ENCODE data around the gene VPS72. TPM values are rescaled to one million over a fixed set of nuclear protein-coding genes. Genes with fewer than 3 reads are reported as not detected.

VPS72 gene
- total and polyA plus RNA-seq, 2 of the 13 experiments (the other 11 are each of a cell fraction or from before 2014, with no cell fraction given): 33.7 to 34.5 TPM

DNA sequence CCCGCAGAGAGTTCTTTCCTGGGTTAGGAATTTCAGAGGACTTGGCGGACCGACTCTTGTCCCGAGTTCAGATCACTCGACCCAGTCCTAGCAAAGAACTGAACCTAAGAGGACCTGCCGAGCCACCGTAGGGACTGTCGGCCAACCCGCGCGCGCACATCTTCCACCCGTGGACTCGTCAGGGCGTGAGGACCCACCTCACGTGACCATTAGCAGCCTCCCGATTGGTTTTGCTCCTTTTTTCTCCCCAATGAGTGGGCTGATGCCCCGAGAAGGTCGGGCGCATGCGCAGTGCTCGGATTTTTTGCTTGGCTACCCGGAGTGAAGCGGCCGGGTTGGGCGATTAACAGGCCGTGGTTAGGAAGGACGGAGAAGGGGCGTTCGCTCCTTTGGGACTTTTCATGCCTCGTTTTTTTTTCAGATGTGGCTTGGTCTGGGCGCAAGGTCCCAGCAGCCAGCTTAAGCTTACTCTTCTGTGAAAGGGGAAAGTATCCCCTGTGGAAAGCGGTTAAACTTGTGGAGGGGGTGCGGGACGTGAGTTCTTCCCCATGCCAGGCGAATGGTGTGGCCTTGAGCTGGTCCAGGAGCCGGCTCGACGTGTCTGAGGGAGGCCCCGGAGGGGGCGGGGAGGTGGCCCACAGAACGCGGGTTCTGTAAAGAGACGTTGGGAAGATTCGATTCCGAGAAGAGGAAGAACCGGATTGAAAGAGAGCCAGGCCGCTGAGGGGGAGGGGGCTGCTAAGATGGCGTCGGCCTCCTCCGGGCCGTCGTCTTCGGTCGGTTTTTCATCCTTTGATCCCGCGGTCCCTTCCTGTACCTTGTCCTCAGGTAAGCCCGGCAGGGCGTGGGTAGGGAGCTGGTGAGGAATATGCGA, 8.5 kb upstream of the VPS72 start, which contains the start of gene PIP5K1A (continued):
- TF ChIP-seq, protein P1, sequence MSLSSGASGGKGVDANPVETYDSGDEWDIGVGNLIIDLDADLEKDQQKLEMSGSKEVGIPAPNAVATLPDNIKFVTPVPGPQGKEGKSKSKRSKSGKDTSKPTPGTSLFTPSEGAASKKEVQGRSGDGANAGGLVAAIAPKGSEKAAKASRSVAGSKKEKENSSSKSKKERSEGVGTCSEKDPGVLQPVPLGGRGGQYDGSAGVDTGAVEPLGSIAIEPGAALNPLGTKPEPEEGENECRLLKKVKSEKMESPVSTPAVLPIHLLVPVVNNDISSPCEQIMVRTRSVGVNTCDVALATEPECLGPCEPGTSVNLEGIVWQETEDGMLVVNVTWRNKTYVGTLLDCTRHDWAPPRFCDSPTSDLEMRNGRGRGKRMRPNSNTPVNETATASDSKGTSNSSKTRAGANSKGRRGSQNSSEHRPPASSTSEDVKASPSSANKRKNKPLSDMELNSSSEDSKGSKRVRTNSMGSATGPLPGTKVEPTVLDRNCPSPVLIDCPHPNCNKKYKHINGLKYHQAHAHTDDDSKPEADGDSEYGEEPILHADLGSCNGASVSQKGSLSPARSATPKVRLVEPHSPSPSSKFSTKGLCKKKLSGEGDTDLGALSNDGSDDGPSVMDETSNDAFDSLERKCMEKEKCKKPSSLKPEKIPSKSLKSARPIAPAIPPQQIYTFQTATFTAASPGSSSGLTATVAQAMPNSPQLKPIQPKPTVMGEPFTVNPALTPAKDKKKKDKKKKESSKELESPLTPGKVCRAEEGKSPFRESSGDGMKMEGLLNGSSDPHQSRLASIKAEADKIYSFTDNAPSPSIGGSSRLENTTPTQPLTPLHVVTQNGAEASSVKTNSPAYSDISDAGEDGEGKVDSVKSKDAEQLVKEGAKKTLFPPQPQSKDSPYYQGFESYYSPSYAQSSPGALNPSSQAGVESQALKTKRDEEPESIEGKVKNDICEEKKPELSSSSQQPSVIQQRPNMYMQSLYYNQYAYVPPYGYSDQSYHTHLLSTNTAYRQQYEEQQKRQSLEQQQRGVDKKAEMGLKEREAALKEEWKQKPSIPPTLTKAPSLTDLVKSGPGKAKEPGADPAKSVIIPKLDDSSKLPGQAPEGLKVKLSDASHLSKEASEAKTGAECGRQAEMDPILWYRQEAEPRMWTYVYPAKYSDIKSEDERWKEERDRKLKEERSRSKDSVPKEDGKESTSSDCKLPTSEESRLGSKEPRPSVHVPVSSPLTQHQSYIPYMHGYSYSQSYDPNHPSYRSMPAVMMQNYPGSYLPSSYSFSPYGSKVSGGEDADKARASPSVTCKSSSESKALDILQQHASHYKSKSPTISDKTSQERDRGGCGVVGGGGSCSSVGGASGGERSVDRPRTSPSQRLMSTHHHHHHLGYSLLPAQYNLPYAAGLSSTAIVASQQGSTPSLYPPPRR (CRISPR knock-in tag; IDR thresholded peaks at IDR 0.05; ENCODE audit: borderline replicate concordance): no peak
- TF ChIP-seq, protein P2, sequence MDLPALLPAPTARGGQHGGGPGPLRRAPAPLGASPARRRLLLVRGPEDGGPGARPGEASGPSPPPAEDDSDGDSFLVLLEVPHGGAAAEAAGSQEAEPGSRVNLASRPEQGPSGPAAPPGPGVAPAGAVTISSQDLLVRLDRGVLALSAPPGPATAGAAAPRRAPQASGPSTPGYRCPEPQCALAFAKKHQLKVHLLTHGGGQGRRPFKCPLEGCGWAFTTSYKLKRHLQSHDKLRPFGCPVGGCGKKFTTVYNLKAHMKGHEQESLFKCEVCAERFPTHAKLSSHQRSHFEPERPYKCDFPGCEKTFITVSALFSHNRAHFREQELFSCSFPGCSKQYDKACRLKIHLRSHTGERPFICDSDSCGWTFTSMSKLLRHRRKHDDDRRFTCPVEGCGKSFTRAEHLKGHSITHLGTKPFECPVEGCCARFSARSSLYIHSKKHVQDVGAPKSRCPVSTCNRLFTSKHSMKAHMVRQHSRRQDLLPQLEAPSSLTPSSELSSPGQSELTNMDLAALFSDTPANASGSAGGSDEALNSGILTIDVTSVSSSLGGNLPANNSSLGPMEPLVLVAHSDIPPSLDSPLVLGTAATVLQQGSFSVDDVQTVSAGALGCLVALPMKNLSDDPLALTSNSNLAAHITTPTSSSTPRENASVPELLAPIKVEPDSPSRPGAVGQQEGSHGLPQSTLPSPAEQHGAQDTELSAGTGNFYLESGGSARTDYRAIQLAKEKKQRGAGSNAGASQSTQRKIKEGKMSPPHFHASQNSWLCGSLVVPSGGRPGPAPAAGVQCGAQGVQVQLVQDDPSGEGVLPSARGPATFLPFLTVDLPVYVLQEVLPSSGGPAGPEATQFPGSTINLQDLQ (CRISPR knock-in tag; IDR thresholded peaks at IDR 0.05): no peak; the same call in 1 of the 2 replicates
- TF ChIP-seq, protein P3, sequence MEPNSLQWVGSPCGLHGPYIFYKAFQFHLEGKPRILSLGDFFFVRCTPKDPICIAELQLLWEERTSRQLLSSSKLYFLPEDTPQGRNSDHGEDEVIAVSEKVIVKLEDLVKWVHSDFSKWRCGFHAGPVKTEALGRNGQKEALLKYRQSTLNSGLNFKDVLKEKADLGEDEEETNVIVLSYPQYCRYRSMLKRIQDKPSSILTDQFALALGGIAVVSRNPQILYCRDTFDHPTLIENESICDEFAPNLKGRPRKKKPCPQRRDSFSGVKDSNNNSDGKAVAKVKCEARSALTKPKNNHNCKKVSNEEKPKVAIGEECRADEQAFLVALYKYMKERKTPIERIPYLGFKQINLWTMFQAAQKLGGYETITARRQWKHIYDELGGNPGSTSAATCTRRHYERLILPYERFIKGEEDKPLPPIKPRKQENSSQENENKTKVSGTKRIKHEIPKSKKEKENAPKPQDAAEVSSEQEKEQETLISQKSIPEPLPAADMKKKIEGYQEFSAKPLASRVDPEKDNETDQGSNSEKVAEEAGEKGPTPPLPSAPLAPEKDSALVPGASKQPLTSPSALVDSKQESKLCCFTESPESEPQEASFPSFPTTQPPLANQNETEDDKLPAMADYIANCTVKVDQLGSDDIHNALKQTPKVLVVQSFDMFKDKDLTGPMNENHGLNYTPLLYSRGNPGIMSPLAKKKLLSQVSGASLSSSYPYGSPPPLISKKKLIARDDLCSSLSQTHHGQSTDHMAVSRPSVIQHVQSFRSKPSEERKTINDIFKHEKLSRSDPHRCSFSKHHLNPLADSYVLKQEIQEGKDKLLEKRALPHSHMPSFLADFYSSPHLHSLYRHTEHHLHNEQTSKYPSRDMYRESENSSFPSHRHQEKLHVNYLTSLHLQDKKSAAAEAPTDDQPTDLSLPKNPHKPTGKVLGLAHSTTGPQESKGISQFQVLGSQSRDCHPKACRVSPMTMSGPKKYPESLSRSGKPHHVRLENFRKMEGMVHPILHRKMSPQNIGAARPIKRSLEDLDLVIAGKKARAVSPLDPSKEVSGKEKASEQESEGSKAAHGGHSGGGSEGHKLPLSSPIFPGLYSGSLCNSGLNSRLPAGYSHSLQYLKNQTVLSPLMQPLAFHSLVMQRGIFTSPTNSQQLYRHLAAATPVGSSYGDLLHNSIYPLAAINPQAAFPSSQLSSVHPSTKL (CRISPR knock-in tag; IDR thresholded peaks at IDR 0.05): peak; percentile 27; the same call in 1 of the 2 replicates
- no peak for TF ChIP-seq MLLT10 (CRISPR knock-in tag; IDR thresholded peaks at IDR 0.05)
- TF ChIP-seq ZMYM4 (CRISPR knock-in tag; IDR thresholded peaks at IDR 0.05): peak; percentile 85
- TF ChIP-seq, protein P4, sequence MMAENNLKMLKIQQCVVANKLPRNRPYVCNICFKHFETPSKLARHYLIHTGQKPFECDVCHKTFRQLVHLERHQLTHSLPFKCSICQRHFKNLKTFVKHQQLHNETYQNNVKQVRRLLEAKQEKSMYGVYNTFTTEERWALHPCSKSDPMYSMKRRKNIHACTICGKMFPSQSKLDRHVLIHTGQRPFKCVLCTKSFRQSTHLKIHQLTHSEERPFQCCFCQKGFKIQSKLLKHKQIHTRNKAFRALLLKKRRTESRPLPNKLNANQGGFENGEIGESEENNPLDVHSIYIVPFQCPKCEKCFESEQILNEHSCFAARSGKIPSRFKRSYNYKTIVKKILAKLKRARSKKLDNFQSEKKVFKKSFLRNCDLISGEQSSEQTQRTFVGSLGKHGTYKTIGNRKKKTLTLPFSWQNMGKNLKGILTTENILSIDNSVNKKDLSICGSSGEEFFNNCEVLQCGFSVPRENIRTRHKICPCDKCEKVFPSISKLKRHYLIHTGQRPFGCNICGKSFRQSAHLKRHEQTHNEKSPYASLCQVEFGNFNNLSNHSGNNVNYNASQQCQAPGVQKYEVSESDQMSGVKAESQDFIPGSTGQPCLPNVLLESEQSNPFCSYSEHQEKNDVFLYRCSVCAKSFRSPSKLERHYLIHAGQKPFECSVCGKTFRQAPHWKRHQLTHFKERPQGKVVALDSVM (CRISPR knock-in tag; IDR thresholded peaks at IDR 0.05): 0 out of 2 replicates have a peak, but pooled peaks have one; percentile 4
- no peak for TF ChIP-seq HMG20A (CRISPR knock-in tag; IDR thresholded peaks at IDR 0.05; ENCODE audit: borderline replicate concordance)
- no peak for TF ChIP-seq MTF2 (CRISPR knock-in tag; IDR thresholded peaks at IDR 0.05; ENCODE audit: borderline replicate concordance)
- no peak for TF ChIP-seq HNRNPK (IDR thresholded peaks at IDR 0.05; ENCODE audit: low read depth, low read length, poor library complexity, severe bottlenecking)
- TF ChIP-seq, protein P5, sequence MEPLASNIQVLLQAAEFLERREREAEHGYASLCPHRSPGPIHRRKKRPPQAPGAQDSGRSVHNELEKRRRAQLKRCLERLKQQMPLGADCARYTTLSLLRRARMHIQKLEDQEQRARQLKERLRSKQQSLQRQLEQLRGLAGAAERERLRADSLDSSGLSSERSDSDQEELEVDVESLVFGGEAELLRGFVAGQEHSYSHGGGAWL (CRISPR knock-in tag; IDR thresholded peaks at IDR 0.05): peak; percentile 74; the same call in 1 of the 2 replicates
- TF ChIP-seq, protein P6, sequence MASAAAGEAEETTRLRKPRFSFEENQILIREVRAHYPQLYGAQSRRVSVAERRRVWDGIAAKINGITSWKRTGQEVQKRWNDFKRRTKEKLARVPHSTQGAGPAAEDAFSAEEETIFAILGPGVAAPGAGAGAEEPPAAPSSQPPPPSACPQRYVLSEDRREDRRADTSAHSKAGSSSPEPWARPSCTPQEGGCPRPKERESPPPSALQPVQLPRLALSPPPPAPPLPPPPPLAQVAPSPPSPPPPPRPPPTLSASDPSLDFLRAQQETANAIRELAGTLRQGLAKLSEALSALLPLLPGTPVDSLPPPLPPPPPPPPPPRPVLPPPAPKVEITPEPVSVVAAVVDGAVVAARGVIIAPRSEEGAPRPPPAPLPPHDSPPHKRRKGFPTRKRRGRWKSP (CRISPR knock-in tag; IDR thresholded peaks at IDR 0.05): peak; percentile 37; the same call in 1 of the 2 replicates

Data from HepG2 (cell line).